GM19099 (cell line): ENCODE data around the gene LCORL.
A peak's percentile ranks its signal among the peaks of the same experiment; 100 is the strongest.

Source experiments
- POLR2A ChIP-seq: IDR thresholded peaks from 3 replicates; pipeline ENCODE4 v1.6.1; 2011; ENCODE audit warnings: low read depth; ENCODE audit not compliant: insufficient read length; ENCODE audit errors: extremely low read depth

Gene LCORL

GRCh38 chr4:17851959-17852358, 169.6 kb downstream of the LCORL start:
- TF ChIP-seq POLR2A: no peak

DNA sequence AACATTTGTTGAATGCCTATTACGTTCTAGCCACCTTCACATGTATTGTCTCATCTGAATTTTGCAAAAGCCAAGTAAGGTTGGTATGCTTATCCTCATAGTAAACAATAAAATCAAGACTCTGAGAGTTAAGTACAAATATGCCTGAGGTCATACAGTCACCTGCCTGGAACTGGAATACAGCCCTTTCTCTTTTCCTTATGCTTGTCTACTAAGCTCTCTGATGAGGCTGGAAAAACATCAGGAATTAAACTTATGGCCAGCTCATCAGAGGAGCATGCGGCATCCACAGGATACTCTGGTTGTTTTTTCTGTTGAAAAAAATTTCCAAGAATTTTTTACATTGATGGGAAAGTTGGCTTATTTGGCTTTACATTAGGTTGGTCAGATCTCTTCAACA, 175.3 kb downstream of the LCORL start:
- no peak for TF ChIP-seq POLR2A

- no peak for TF ChIP-seq POLR2A
Observed at GRCh38 chr4:17823871-17824669, 197.5 kb downstream of the LCORL start.

DNA sequence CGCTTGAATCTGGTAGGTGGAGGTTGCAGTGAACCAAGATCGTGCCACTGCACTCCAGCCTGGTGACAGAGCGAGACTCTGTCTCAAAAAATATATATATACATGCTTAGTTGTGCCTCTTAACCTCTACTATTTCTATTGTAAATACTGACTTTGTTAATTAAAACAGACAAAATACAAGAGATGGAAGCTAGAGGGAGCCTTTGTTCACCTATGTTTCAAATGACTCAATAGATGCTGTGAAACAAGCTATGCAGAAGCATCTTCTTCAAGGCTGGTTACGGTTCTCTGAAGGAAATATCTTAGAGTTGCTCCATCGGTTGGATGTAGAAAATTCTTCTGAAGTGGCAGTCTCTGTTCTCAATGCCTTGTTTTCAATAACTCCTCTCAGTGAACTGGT, 204.5 kb downstream of the LCORL start:
- no peak for TF ChIP-seq POLR2A

DNA sequence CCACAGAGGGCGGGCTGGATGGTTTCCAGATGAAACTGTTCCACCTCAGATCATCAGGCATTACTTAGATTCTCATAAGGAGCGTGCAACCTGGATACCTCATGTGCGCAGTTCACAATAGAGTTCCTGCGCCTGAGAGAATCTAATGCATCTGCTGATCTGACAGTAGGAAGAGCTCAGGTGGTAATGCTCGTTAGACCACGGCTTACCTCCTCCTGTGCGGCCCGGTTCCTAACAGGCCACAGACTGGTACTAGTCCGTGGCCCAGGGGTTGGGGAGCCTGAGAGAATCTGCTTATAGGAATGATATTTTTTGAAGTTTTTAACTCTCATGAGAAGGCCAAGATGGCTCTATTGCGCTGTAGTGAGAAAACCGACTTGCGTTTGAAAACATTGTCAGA, 205.4 kb downstream of the LCORL start:
- TF ChIP-seq POLR2A: no peak

GRCh38 chr4:17814140-17814539, 207.4 kb downstream of the LCORL start:
- no peak for TF ChIP-seq POLR2A

GRCh38 chr4:17812801-17813200, 208.8 kb downstream of the LCORL start:
- TF ChIP-seq POLR2A: no peak

- TF ChIP-seq POLR2A: no peak
Observed at GRCh38 chr4:17812125-17812524, 209.4 kb downstream of the LCORL start.

GRCh38 chr4:17811078-17811603, 210.4 kb downstream of the LCORL start:
- TF ChIP-seq POLR2A: no peak

DNA sequence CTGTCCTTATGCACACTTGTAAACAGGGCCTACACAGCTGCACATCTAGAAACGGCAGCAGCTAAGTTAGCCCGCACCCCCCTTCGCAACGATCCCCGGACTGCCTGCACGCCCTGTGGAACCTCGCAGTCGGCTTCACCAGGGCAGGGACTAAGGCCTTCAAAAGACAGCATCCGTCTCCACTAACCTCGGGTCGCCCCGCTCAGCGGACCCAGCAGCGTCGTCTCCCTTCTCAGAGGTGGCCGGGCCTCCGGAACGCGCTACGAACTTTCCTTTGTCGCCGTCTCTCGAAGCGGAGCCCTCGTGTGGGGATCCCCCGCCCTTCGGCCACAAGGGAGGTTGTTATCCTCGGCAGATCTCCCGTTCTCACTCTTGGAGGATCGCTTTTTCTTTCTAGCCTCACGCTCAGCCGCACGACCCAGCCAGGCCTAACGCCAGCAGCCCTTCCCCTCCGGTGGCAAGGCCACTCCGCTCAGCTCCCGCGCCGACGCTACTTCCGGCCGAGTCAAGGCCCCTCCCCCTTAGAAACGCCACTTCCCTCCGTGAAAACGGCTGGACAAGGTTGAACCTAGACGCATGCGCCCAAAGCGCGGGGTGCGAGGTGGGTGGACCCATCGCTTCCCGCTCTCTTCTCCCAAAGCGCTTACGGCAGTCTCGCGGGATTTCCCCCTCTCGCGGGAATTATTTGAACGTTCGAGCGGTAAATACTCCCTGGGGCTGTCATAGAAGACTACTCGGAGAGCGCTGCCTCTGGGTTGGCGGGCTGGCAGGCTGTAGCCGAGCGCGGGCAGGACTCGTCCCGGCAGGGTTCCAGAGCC, 211.1 kb downstream of the LCORL start, which contains the start of the genes DCAF16 and NCAPG:
Gene DCAF16 (minus strand): TSS at position 498 of the 818 bp plus-strand sequence. CDS start 6,616 bp downstream, outside the sequence.
Gene NCAPG (plus strand): TSS at position 720 of the 818 bp plus-strand sequence. CDS start 99 bp downstream, outside the sequence.
- TF ChIP-seq POLR2A: peak; percentile 96

GRCh38 chr4:17809667-17810066, 211.9 kb downstream of the LCORL start:
- no peak for TF ChIP-seq POLR2A

- TF ChIP-seq POLR2A: no peak
Observed at GRCh38 chr4:17807446-17807845, 214.1 kb downstream of the LCORL start.

- TF ChIP-seq POLR2A: no peak
Observed at GRCh38 chr4:17805580-17806155, 215.9 kb downstream of the LCORL start.

DNA sequence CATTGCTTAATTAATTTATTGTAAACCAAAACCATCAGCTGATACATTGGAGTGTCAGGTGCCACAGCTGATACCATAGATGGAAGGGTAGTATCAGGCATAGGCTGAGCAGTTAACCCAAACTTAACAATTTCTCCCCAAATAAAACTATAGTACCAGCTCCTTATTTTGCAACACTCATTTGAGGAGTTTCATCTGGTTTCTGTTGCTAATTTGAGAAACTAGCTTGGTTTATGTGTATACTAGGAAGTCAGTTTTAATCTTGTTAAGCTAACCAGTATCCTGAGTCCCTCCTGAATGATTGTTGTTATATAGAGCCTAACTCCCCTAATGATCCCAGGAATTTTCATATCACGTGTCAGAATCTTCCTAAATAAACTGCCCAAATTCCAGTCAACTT, 223.7 kb downstream of the LCORL start:
- TF ChIP-seq POLR2A: no peak

GRCh38 chr4:17794730-17795129, 226.8 kb downstream of the LCORL start:
- no peak for TF ChIP-seq POLR2A
